Measurements from ENCODE around the gene CEACAM18.

DNA sequence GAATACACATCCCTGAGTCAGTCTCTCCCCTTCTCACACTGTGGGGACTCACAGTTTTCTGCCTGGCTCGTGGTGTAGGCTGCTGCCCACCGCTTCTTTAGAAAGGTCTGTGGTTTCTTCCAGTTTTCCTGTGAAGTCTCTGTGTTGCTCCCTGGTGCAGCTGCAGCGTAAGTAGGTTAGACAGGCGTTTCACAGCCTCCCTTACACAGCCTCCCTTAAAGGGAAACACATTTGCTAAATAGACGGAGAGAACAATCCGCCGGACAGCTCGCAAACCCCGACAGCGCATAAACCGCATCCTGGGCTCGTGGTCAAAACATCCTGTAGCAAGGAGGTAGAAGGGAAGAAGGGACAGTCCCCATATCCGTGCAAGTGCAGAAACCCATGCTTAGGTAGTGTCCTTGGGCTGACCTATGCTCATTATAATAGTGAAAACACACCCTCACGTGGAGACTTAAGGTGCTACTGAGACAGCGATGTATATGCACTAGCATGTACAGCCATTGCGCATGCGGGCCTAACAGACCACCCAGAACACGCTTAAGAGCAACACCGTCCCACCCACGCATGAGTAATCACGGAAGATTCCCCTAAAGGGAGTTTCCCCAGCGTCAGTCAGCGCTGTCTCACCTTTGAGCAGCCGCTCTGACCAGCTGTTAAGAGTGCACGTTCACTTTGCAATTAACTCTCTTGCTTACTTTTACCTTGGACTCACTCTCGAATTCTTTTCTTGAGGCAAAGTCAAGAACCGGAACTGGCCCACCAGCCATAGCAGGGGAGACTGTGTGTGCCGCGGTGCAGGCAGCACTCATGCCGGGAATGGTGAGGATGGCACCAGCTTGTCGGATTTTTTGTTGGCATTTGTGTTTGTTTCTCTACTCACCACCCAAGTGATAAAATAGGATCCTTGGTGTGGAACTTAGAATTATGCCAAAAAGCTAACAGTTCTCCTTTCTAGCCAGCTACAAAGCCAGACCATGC is 36.6 kb upstream of the CEACAM18 start:
- TF ChIP-seq, protein P1, sequence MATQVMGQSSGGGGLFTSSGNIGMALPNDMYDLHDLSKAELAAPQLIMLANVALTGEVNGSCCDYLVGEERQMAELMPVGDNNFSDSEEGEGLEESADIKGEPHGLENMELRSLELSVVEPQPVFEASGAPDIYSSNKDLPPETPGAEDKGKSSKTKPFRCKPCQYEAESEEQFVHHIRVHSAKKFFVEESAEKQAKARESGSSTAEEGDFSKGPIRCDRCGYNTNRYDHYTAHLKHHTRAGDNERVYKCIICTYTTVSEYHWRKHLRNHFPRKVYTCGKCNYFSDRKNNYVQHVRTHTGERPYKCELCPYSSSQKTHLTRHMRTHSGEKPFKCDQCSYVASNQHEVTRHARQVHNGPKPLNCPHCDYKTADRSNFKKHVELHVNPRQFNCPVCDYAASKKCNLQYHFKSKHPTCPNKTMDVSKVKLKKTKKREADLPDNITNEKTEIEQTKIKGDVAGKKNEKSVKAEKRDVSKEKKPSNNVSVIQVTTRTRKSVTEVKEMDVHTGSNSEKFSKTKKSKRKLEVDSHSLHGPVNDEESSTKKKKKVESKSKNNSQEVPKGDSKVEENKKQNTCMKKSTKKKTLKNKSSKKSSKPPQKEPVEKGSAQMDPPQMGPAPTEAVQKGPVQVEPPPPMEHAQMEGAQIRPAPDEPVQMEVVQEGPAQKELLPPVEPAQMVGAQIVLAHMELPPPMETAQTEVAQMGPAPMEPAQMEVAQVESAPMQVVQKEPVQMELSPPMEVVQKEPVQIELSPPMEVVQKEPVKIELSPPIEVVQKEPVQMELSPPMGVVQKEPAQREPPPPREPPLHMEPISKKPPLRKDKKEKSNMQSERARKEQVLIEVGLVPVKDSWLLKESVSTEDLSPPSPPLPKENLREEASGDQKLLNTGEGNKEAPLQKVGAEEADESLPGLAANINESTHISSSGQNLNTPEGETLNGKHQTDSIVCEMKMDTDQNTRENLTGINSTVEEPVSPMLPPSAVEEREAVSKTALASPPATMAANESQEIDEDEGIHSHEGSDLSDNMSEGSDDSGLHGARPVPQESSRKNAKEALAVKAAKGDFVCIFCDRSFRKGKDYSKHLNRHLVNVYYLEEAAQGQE (IDR thresholded peaks at IDR 0.05; ENCODE audit: low read depth), result no peak
- no peak for TF ChIP-seq ZBTB7A (IDR thresholded peaks at IDR 0.05; ENCODE audit: low read depth)

Measured in Ishikawa (cell line).